Gastrocnemius medialis (tissue), 4 donors: ENCODE data around the gene DDX54. TPM values are rescaled to one million over a fixed set of nuclear protein-coding genes. Genes with fewer than 3 reads are reported as not detected.

Experiments used
- ATAC-seq, 2 donors: fragments of 150-250 bp; one replicate each; pipeline ENCODE4 v1.9.1; 2016
- DNase-seq, 2 donors: peaks; one replicate each; pipeline ENCODE4 v3.0.0-alpha.2; 2019
- H3K27ac ChIP-seq, 4 donors: fragments of 200-600 bp; sonication (generic); 1 replicate in 1 of 4; 2 replicates in 3 of 4; pipeline ENCODE4 v1.5.1; 2016 to 2018; ENCODE audit warnings: mild to moderate bottlenecking in 2 of 4, moderate library complexity in 1 of 4
- H3K27me3 ChIP-seq, 3 donors: fragments of 200-600 bp; sonication (generic) in 2 of 3; 1 replicate in 1 of 3; 2 replicates in 2 of 3; pipeline versions ENCODE4 v1.5.1 to v1.6.0; 2016 to 2019; ENCODE audit warnings: mild to moderate bottlenecking in 1 of 3, moderate library complexity in 1 of 3
- H3K36me3 ChIP-seq, 2 donors: fragments of 200-600 bp; sonication (generic) in 1 of 2; one replicate each; pipeline ENCODE4 v1.5.1; 2017 to 2018
- H3K4me1 ChIP-seq, 2 donors: fragments of 200-600 bp; sonication (generic) in 1 of 2; one replicate each; pipeline ENCODE4 v1.5.1; 2016 to 2017; ENCODE audit warnings: mild to moderate bottlenecking in 2 of 2
- H3K4me3 ChIP-seq, 4 donors: fragments of 200-600 bp; sonication (generic) in 3 of 4; 1 replicate in 1 of 4; 2 replicates in 3 of 4; pipeline ENCODE4 v1.5.1; 2016 to 2019; ENCODE audit warnings: mild to moderate bottlenecking in 2 of 4
- H3K9me3 ChIP-seq, 3 donors: fragments of 200-600 bp; sonication (generic) in 2 of 3; 1 replicate in 1 of 3; 2 replicates in 2 of 3; pipeline ENCODE4 v1.5.1; 2016 to 2019
- CTCF ChIP-seq, 5 experiments: fragments of 450-650 bp in 3 of 5; fragments of 200-600 bp in 2 of 5; sonication (generic) in 2 of 5; IDR thresholded peaks in 4 of 5; conservative IDR thresholded peaks in 1 of 5; 1 replicate in 4 of 5; 2 replicates in 1 of 5; pipeline ENCODE4 v1.5.1; 2016 to 2019; ENCODE audit warnings: antibody characterized with exemption in 5 of 5, mild to moderate bottlenecking in 3 of 5, moderate library complexity in 3 of 5
- POLR2A ChIP-seq, 2 donors: fragments of 450-650 bp; IDR thresholded peaks; one replicate each; pipeline ENCODE4 v1.6.1; 2017; ENCODE audit warnings: antibody characterized with exemption in 2 of 2, mild to moderate bottlenecking in 2 of 2, moderate library complexity in 2 of 2
- in situ Hi-C, 4 donors: fragments of 200-750 bp; cut with MboI; loops; one replicate each; pipeline versions ENCODE4 v1.15.0 to v1.8.0; 2017; ENCODE audit warnings: low sequenced_read_pairs in 4 of 4
- intact Hi-C: fragments of 100-400 bp; cut with DNase I; formaldehyde crosslinking; loops from one replicate; pipeline ENCODE4 v1.15.1; 2023; ENCODE audit warnings: low total_unique reads
- total RNA-seq, 4 donors: library from RNA; depleted of rRNA; stranded (reverse); fragments of >200 nt; gene quantifications; one replicate each; pipeline versions ENCODE4 v1.1.0 to v1.2.3, GENCODE V29; 2016

Gene DDX54
- total RNA-seq, 4 donors from 2014 or later = 90.0 to 144 (median 108) TPM

GRCh38 chr12:113135178-113136127 is 49.8 kb downstream of the DDX54 start, which contains the start of gene RASAL1:
TSS of gene RASAL1 (minus strand) at chr12:113135761. CDS start at chr12:113135462, 299 bp downstream.
- Histone ChIP-seq H3K4me1 (no peaks in the 10 kb centered on the region), H3K9me3 (no peaks in the 10 kb centered on the region), H3K27me3 (peaks cover 15 to 25% (median 17%) of the 10 kb centered on the region in 3 donors), H3K27ac (no peak within 1 kb of the TSS), H3K4me3 (no peak within 1 kb of the TSS), H3K36me3 (no peaks in the 10 kb centered on the region)
- DNase-seq (no peak), ATAC-seq (no peak)
- no peak for TF ChIP-seq POLR2A (IDR thresholded peaks at IDR 0.05)
- no peak for TF ChIP-seq CTCF (IDR thresholded peaks at IDR 0.05 in 4 of 5, conservative IDR thresholded peaks at IDR 0.05 in 1 of 5)
- intact Hi-C loops = no loop called here
- in situ Hi-C loops = no loop called here

- peaks cover 15 to 25% (median 17%) of the 10 kb centered on the region in 3 donors for H3K27me3 ChIP-seq
- intact Hi-C loops = no loop called here
- DNase-seq = no peak
These were observed 50.7 kb downstream of the DDX54 start for GRCh38 chr12:113134521-113134951.

GRCh38 chr12:113134071-113134470 is 51.2 kb downstream of the DDX54 start:
- DNase-seq (no peak), ATAC-seq (no peak)
- no peak overlapping the region for H3K4me3 ChIP-seq
- no peaks in the 10 kb centered on the region for H3K9me3 ChIP-seq
- H3K27ac ChIP-seq = no peak overlapping the region
- in situ Hi-C loops = no loop called here
- TF ChIP-seq CTCF (IDR thresholded peaks at IDR 0.05 in 4 of 5, conservative IDR thresholded peaks at IDR 0.05 in 1 of 5) (no peak), POLR2A (IDR thresholded peaks at IDR 0.05) (no peak)
- intact Hi-C loops = no loop called here
- H3K4me1 ChIP-seq = no peaks in the 10 kb centered on the region
- H3K27me3 ChIP-seq = peaks cover 15 to 25% (median 17%) of the 10 kb centered on the region in 3 donors
- H3K36me3 ChIP-seq = no peaks in the 10 kb centered on the region

More at GRCh38 chr12:113134521-113134951, 50.7 kb downstream of the DDX54 start:
- in situ Hi-C loops = no loop called here
- H3K36me3 ChIP-seq = no peaks in the 10 kb centered on the region
- H3K9me3 ChIP-seq = no peaks in the 10 kb centered on the region
- TF ChIP-seq POLR2A (IDR thresholded peaks at IDR 0.05) = no peak
- TF ChIP-seq CTCF (IDR thresholded peaks at IDR 0.05 in 4 of 5, conservative IDR thresholded peaks at IDR 0.05 in 1 of 5) = no peak
- ATAC-seq = no peak
- H3K27ac ChIP-seq = no peak overlapping the region
- no peaks in the 10 kb centered on the region for H3K4me1 ChIP-seq
- no peak overlapping the region for H3K4me3 ChIP-seq

- intact Hi-C loops = no loop called here
- ATAC-seq (no peak), DNase-seq (no peak)
- H3K27ac ChIP-seq = no peak overlapping the region
- TF ChIP-seq CTCF (IDR thresholded peaks at IDR 0.05 in 4 of 5, conservative IDR thresholded peaks at IDR 0.05 in 1 of 5) (no peak), POLR2A (IDR thresholded peaks at IDR 0.05) (no peak)
- H3K9me3 ChIP-seq = no peaks in the 10 kb centered on the region
- H3K27me3 ChIP-seq = peaks cover 15 to 25% (median 17%) of the 10 kb centered on the region in 3 donors
- in situ Hi-C loops = no loop called here
- H3K4me1 ChIP-seq = no peaks in the 10 kb centered on the region
- no peaks in the 10 kb centered on the region for H3K36me3 ChIP-seq
- H3K4me3 ChIP-seq = no peak overlapping the region
These were observed 51.6 kb downstream of the DDX54 start for GRCh38 chr12:113133666-113134065.
